Spleen (tissue), 13 donors: ENCODE results near the gene NKRF. TPM values are rescaled to one million over a fixed set of nuclear protein-coding genes. Genes with fewer than 3 reads are reported as not detected.

ENCODE experiments used
- DNase-seq: peaks from one replicate; pipeline ENCODE4 v3.0.0-alpha.2; 2020
- H3K27ac ChIP-seq, 8 donors: fragments of 200-600 bp; sonication (generic) in 7 of 8; 1 replicate in 4 of 8; 2 replicates in 4 of 8; pipeline versions ENCODE4 v1.5.0 to v1.8.0; 2016 to 2021; ENCODE audit warnings: inconsistent platforms in 4 of 8, mild to moderate bottlenecking in 4 of 8, moderate library complexity in 1 of 8
- H3K27me3 ChIP-seq, 7 donors: fragments of 200-600 bp; sonication (generic) in 6 of 7; replicated peaks in 1 of 7; 1 replicate in 4 of 7; 2 replicates in 3 of 7; pipeline versions ENCODE4 v1.5.0 to v1.8.0; 2016 to 2021; ENCODE audit warnings: inconsistent platforms in 3 of 7, mild to moderate bottlenecking in 1 of 7
- H3K36me3 ChIP-seq, 6 donors: fragments of 200-600 bp; sonication (generic) in 5 of 6; 1 replicate in 4 of 6; 2 replicates in 2 of 6; pipeline versions ENCODE4 v1.5.0 to v1.8.0; 2016 to 2021; ENCODE audit warnings: inconsistent platforms in 2 of 6
- H3K4me1 ChIP-seq, 6 donors: fragments of 200-600 bp; sonication (generic) in 5 of 6; 1 replicate in 3 of 6; 2 replicates in 3 of 6; pipeline versions ENCODE4 v1.5.0 to v1.8.0; 2016 to 2021; ENCODE audit warnings: inconsistent platforms in 3 of 6
- H3K4me3 ChIP-seq, 8 donors: fragments of 200-600 bp; sonication (generic) in 7 of 8; 1 replicate in 4 of 8; 2 replicates in 4 of 8; pipeline versions ENCODE4 v1.5.0 to v1.8.0; 2016 to 2021; ENCODE audit warnings: inconsistent platforms in 4 of 8, mild to moderate bottlenecking in 4 of 8, moderate library complexity in 2 of 8
- H3K9me3 ChIP-seq, 8 donors: fragments of 200-600 bp; sonication (generic) in 7 of 8; 1 replicate in 4 of 8; 2 replicates in 4 of 8; pipeline versions ENCODE4 v1.5.0 to v1.8.0; 2016 to 2021; ENCODE audit warnings: inconsistent platforms in 4 of 8
- CTCF ChIP-seq, 11 experiments: fragments of 200-600 bp in 7 of 11; fragments of 450-650 bp in 4 of 11; sonication (generic) in 4 of 11; IDR thresholded peaks in 8 of 11; conservative IDR thresholded peaks in 3 of 11; 1 replicate in 7 of 11; 2 replicates in 4 of 11; pipeline versions ENCODE4 v1.4.0 to v1.8.0; 2016 to 2021; ENCODE audit warnings: antibody characterized with exemption in 11 of 11, inconsistent platforms in 4 of 11, mild to moderate bottlenecking in 1 of 11
- POLR2A ChIP-seq, 3 donors: fragments of 450-650 bp; IDR thresholded peaks; one replicate each; pipeline ENCODE4 v1.5.1; 2017; ENCODE audit warnings: antibody characterized with exemption in 3 of 3, mild to moderate bottlenecking in 1 of 3
- POLR2AphosphoS5 ChIP-seq, 3 donors: sonication (generic); formaldehyde crosslinking; IDR thresholded peaks; one replicate each; pipeline ENCODE4 v1.5.1; 2017; ENCODE audit warnings: antibody characterized with exemption in 3 of 3
- WGBS, 5 donors: extraction: QIAGEN DNeasy Blood & Tissue Kit in 3 of 5; methylation state at CpG; one replicate each; pipeline versions ENCODE4 v1.1.5 to v1.1.7; 2013 to 2018; 5-methylcytosine and 5-hydroxymethylcytosine counted together
- intact Hi-C: fragments of 100-400 bp; cut with DNase I; formaldehyde crosslinking; loops from one replicate; pipeline ENCODE4 v1.15.0; 2023; ENCODE audit warnings: low total_unique reads
- long read RNA-seq, 2 donors: transcript quantifications; one replicate each; lab custom pipeline, GENCODE V29; 2026
- polyA plus RNA-seq, 3 donors: library from polyadenylated mRNA; stranded (reverse); fragments of 200-250 nt; gene quantifications; one replicate each; pipeline ENCODE4 v1.2.1, GENCODE V29; 2013
- total RNA-seq, 7 donors: library from RNA; depleted of rRNA in 3 of 7; stranded (reverse); fragments of >200 nt in 3 of 7; fragmentation: NEBNext Ultra II Directional in 4 of 7; extraction: Animal tissue kit (Norgen Biotek cat#: 25700) in 4 of 7; gene quantifications; one replicate each; pipeline versions ENCODE4 v1.1.0 to v1.2.1, GENCODE V29; 2016 to 2021
- donor health status: healthy with polysubstance abuse.
- donor health status: DM: no; HTN: no; CAD: no; lungs with moderate emphysema.
- donor health status: DM: no; HTN: no; CAD: no.
- donor health status: Bipolar disorder and iron deficiency.
- donor health status: healthy.
- donor health status: DM: no; HTN: no; CAD: no.
- donor health status: DM: yes; HTN: yes; CAD: no.

The NKRF gene
- total RNA-seq (10 to 100 TPM in 5 of 7 donors, 1 to 10 TPM in 2; 8.2 to 13.8 (median 12.5) TPM), polyA plus RNA-seq (10 to 100 TPM in 1 of 3 donors, 1 to 10 TPM in 2; 6.9 to 10.9 (median 9.4) TPM)
- long read RNA-seq, donor 1, partial matches to known transcripts = 0 of 2 reads
- long read RNA-seq, donor 1, other reads (novel, unspliced or antisense) = 0 of 2 reads
- long read RNA-seq, donor 2, partial matches to known transcripts = 0 of 2 reads
- long read RNA-seq, donor 2, other reads (novel, unspliced or antisense) = 0 of 2 reads

DNA sequence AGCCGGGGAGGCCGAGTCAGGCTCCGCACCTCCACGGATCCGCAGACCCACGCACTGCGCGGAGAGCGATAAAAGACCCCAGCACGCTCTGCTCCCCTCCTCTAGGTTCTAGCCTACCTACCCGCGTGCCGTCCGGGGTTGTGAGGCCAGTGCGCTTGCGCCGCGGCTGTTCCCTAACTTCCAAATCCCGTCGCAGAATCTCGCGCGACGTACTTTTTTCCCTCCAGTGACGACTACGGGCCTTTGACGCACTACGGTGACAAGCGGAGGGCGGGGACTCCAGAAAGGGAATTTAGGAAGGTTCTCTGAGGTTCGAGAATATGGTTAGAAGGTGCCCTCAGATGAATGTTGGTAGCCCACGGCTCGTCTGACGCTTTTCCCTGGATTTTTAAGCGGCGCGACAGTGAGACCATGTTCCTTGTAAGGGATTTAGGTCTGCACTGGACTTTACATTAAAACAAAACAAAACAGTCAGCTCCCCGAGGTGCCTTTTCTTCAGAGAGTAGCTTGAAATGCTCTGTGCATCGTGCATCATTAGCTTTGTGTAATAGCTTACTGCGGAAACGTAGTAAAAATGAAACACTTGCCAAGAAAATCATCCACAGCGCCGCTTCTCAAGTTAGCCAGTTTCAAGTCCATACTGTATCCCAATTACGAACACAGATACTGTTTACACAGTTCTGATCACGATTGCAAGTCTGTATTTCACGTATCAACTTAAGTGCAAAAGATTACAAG lies at the start of gene NKRF:
Gene NKRF, minus strand, starts transcription at position 145 of the 738 bp plus-strand sequence.
- no peaks in the 10 kb centered on the region for H3K27me3 ChIP-seq
- intact Hi-C loops = no loop called here
- peak within 1 kb of the TSS; percentile 43 to 85 (median 56) for H3K4me3 ChIP-seq
- no peaks in the 10 kb centered on the region for H3K36me3 ChIP-seq
- DNase-seq = peak; percentile 94
- peaks cover 0 to 42% (median 9%) of the 10 kb centered on the region in 6 donors for H3K4me1 ChIP-seq
- WGBS, 5 donors = 4 to 53% (median 11%) methylated on average over 20 to 46 of the region's 46 CpGs
- peak in 3 of 11 experiments; percentile 19 to 30 (median 26) for TF ChIP-seq CTCF (IDR thresholded peaks at IDR 0.05 in 8 of 11, conservative IDR thresholded peaks at IDR 0.05 in 3 of 11)
- peak; percentile 97 to 98 (median 97) for TF ChIP-seq POLR2AphosphoS5 (IDR thresholded peaks at IDR 0.05)
- TF ChIP-seq POLR2A (IDR thresholded peaks at IDR 0.05) = peak in 2 of 3 donors; percentile 46 to 72
- peak within 1 kb of the TSS; percentile 64 to 95 (median 92) for H3K27ac ChIP-seq
- H3K9me3 ChIP-seq = no peaks in the 10 kb centered on the region

GRCh38 chrX:119655125-119655524 lies 48.9 kb upstream of the NKRF start:
- Histone ChIP-seq H3K4me1 (peaks cover 0 to 8% (median 0%) of the 10 kb centered on the region in 6 donors), H3K27me3 (no peaks in the 10 kb centered on the region), H3K36me3 (peaks cover 0 to 91% (median 27%) of the 10 kb centered on the region in 6 donors), H3K4me3 (no peak overlapping the region), H3K27ac (peak overlapping the region in 4 of 8 donors; percentile 2 to 38 (median 12)), H3K9me3 (no peaks in the 10 kb centered on the region)
- DNase-seq = no peak
- WGBS, 5 donors = 37 to 72% (median 64%) methylated on average over 6 of the region's 6 CpGs
- intact Hi-C loops = no loop called here
- no peak for TF ChIP-seq CTCF (IDR thresholded peaks at IDR 0.05 in 8 of 11, conservative IDR thresholded peaks at IDR 0.05 in 3 of 11)
- no peak for TF ChIP-seq POLR2AphosphoS5 (IDR thresholded peaks at IDR 0.05)
- no peak for TF ChIP-seq POLR2A (IDR thresholded peaks at IDR 0.05)

DNA sequence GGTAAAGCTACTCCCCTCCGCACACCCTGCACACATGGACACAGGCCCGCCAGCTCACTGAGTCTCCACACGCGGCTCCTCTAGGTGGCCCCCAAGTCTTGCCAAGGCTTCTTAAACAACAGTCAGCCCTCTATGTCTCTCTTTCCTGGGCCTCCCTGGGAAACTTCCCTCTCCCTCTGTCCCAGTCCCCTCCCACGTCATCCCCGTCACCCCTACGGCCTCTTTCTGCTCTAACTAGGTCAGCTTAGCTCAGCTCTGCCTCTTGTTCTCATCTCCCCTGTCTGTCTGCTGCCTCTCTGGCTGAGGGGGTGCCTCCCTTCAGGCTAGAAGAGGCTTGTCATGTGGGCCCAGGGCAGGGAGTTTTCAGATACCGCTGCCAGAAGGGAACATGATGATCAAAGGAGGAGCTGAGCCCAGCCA lies 47.9 kb upstream of the NKRF start:
- H3K27me3 ChIP-seq = no peaks in the 10 kb centered on the region
- 65 to 81% (median 76%) methylated on average over 8 of the region's 8 CpGs for WGBS, 5 donors
- intact Hi-C loops = no loop called here
- no peak for DNase-seq
- TF ChIP-seq POLR2AphosphoS5 (IDR thresholded peaks at IDR 0.05) = peak in 2 of 3 donors; percentile 27 to 36
- TF ChIP-seq POLR2A (IDR thresholded peaks at IDR 0.05) = no peak
- TF ChIP-seq CTCF (IDR thresholded peaks at IDR 0.05 in 8 of 11, conservative IDR thresholded peaks at IDR 0.05 in 3 of 11) = peak in 1 of 11 experiments; percentile 11
- H3K27ac ChIP-seq = peak overlapping the region in 4 of 8 donors; percentile 15 to 28 (median 24)
- peaks cover 0 to 8% (median 0%) of the 10 kb centered on the region in 6 donors for H3K4me1 ChIP-seq
- peaks cover 0 to 91% (median 27%) of the 10 kb centered on the region in 6 donors for H3K36me3 ChIP-seq
- no peak overlapping the region for H3K4me3 ChIP-seq
- H3K9me3 ChIP-seq = no peaks in the 10 kb centered on the region

- H3K4me1 ChIP-seq = peaks cover 0 to 23% (median 17%) of the 10 kb centered on the region in 6 donors
- TF ChIP-seq CTCF (IDR thresholded peaks at IDR 0.05 in 8 of 11, conservative IDR thresholded peaks at IDR 0.05 in 3 of 11) = no peak
- no peak for TF ChIP-seq POLR2A (IDR thresholded peaks at IDR 0.05)
- no peak for TF ChIP-seq POLR2AphosphoS5 (IDR thresholded peaks at IDR 0.05)
- peaks cover 0 to 97% (median 34%) of the 10 kb centered on the region in 6 donors for H3K36me3 ChIP-seq
- H3K27me3 ChIP-seq = no peaks in the 10 kb centered on the region
- DNase-seq = no peak
- H3K9me3 ChIP-seq = no peaks in the 10 kb centered on the region
- H3K27ac ChIP-seq = peak overlapping the region in 6 of 8 donors; percentile 29 to 71 (median 43)
- intact Hi-C loops = no loop called here
- 41 to 67% (median 53%) methylated on average over 3 to 6 of the region's 6 CpGs for WGBS, 5 donors
- no peak overlapping the region for H3K4me3 ChIP-seq
Measured at GRCh38 chrX:119648421-119648775, 42.2 kb upstream of the NKRF start.
